ENCODE results near the gene ZFP82. TPM values are rescaled to one million over a fixed set of nuclear protein-coding genes. Genes with fewer than 3 reads are reported as not detected.

Gene ZFP82
- total and polyA plus RNA-seq, 2 experiments from 2014 or later = 16.8 to 21.2 TPM

DNA sequence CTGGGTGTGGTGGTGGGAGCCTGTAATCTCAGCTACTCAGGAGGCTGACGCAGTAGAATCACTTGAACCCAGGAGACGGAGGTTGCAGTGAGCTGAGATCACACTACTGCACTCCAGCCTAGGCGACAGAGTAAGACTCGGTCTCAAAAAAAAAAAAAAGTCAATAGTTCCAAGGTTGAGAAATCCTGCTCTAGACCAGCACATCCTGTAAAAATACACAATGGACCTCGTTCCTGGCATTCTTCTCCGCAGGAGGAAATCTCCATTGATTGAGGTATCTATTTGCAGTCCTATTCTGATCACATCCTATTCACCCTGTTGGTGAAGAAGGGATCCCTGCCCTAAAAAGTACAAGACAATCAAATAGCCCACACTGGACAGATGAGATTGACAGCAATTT lies 54.6 kb downstream of the ZFP82 start (continued):
- TF ChIP-seq, protein P1, sequence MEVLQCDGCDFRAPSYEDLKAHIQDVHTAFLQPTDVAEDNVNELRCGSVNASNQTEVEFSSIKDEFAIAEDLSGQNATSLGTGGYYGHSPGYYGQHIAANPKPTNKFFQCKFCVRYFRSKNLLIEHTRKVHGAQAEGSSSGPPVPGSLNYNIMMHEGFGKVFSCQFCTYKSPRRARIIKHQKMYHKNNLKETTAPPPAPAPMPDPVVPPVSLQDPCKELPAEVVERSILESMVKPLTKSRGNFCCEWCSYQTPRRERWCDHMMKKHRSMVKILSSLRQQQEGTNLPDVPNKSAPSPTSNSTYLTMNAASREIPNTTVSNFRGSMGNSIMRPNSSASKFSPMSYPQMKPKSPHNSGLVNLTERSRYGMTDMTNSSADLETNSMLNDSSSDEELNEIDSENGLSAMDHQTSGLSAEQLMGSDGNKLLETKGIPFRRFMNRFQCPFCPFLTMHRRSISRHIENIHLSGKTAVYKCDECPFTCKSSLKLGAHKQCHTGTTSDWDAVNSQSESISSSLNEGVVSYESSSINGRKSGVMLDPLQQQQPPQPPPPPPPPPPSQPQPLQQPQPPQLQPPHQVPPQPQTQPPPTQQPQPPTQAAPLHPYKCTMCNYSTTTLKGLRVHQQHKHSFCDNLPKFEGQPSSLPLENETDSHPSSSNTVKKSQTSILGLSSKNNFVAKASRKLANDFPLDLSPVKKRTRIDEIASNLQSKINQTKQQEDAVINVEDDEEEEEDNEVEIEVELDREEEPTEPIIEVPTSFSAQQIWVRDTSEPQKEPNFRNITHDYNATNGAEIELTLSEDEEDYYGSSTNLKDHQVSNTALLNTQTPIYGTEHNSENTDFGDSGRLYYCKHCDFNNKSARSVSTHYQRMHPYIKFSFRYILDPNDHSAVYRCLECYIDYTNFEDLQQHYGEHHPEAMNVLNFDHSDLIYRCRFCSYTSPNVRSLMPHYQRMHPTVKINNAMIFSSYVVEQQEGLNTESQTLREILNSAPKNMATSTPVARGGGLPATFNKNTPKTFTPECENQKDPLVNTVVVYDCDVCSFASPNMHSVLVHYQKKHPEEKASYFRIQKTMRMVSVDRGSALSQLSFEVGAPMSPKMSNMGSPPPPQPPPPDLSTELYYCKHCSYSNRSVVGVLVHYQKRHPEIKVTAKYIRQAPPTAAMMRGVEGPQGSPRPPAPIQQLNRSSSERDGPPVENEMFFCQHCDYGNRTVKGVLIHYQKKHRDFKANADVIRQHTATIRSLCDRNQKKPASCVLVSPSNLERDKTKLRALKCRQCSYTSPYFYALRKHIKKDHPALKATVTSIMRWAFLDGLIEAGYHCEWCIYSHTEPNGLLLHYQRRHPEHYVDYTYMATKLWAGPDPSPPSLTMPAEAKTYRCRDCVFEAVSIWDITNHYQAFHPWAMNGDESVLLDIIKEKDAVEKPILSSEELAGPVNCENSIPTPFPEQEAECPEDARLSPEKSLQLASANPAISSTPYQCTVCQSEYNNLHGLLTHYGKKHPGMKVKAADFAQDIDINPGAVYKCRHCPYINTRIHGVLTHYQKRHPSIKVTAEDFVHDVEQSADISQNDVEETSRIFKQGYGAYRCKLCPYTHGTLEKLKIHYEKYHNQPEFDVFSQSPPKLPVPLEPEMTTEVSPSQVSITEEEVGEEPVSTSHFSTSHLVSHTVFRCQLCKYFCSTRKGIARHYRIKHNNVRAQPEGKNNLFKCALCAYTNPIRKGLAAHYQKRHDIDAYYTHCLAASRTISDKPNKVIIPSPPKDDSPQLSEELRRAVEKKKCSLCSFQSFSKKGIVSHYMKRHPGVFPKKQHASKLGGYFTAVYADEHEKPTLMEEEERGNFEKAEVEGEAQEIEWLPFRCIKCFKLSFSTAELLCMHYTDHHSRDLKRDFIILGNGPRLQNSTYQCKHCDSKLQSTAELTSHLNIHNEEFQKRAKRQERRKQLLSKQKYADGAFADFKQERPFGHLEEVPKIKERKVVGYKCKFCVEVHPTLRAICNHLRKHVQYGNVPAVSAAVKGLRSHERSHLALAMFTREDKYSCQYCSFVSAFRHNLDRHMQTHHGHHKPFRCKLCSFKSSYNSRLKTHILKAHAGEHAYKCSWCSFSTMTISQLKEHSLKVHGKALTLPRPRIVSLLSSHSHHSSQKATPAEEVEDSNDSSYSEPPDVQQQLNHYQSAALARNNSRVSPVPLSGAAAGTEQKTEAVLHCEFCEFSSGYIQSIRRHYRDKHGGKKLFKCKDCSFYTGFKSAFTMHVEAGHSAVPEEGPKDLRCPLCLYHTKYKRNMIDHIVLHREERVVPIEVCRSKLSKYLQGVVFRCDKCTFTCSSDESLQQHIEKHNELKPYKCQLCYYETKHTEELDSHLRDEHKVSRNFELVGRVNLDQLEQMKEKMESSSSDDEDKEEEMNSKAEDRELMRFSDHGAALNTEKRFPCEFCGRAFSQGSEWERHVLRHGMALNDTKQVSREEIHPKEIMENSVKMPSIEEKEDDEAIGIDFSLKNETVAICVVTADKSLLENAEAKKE (CRISPR knock-in tag; IDR thresholded peaks at IDR 0.05) = no peak
- TF ChIP-seq, protein P2, sequence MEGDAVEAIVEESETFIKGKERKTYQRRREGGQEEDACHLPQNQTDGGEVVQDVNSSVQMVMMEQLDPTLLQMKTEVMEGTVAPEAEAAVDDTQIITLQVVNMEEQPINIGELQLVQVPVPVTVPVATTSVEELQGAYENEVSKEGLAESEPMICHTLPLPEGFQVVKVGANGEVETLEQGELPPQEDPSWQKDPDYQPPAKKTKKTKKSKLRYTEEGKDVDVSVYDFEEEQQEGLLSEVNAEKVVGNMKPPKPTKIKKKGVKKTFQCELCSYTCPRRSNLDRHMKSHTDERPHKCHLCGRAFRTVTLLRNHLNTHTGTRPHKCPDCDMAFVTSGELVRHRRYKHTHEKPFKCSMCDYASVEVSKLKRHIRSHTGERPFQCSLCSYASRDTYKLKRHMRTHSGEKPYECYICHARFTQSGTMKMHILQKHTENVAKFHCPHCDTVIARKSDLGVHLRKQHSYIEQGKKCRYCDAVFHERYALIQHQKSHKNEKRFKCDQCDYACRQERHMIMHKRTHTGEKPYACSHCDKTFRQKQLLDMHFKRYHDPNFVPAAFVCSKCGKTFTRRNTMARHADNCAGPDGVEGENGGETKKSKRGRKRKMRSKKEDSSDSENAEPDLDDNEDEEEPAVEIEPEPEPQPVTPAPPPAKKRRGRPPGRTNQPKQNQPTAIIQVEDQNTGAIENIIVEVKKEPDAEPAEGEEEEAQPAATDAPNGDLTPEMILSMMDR (conservative IDR thresholded peaks at IDR 0.05; ENCODE audit: low read depth in 2 of 2) = no peak
- TF ChIP-seq JUNB (IDR thresholded peaks at IDR 0.05; ENCODE audit: unreplicated experiment) (no peak), ZNF114 (CRISPR knock-in tag; IDR thresholded peaks at IDR 0.05) (no peak), STAT1 (IDR thresholded peaks at IDR 0.05; ENCODE audit: unreplicated experiment) (no peak), EZH2 (IDR thresholded peaks at IDR 0.05; ENCODE audit: low read depth, unreplicated experiment) (no peak), NANOG (IDR thresholded peaks at IDR 0.05; ENCODE audit: borderline replicate concordance) (no peak), CREB1 (CRISPR knock-in tag; IDR thresholded peaks at IDR 0.05; ENCODE audit: low read depth) (no peak)

Other genes with a start within 250 kb of the ZFP82 start
- gene ZNF565, start 204.0 kb downstream of the ZFP82 start, total RNA-seq (2014; rRNA removed; shearing (Covaris generic)) = 2.4 TPM in 2 replicates
- 1.9 and 3.2 TPM in 2 replicates for gene ZNF565, start 204.0 kb downstream of the ZFP82 start, polyA plus RNA-seq (2016; fragmentation: Nextera tagmentation; extraction: Ambion mirVana)
- gene ZNF146, start 203.5 kb downstream of the ZFP82 start, total RNA-seq (2014; rRNA removed; shearing (Covaris generic)) = 227 and 249 TPM in 2 replicates
- 111 and 143 TPM in 2 replicates for gene ZNF146, start 203.5 kb downstream of the ZFP82 start, polyA plus RNA-seq (2016; fragmentation: Nextera tagmentation; extraction: Ambion mirVana)
- 9.5 and 10.4 TPM in 2 replicates for gene ZFP14, start 39.4 kb downstream of the ZFP82 start, total RNA-seq (2014; rRNA removed; shearing (Covaris generic))
- 8.6 and 9.0 TPM in 2 replicates for gene ZFP14, start 39.4 kb downstream of the ZFP82 start, polyA plus RNA-seq (2016; fragmentation: Nextera tagmentation; extraction: Ambion mirVana)
- gene ZNF566, start 70.9 kb upstream of the ZFP82 start, total RNA-seq (2014; rRNA removed; shearing (Covaris generic)) = 18.0 and 22.8 TPM in 2 replicates
- 8.5 and 11.9 TPM in 2 replicates for gene ZNF566, start 70.9 kb upstream of the ZFP82 start, polyA plus RNA-seq (2016; fragmentation: Nextera tagmentation; extraction: Ambion mirVana)
- 32.6 and 35.9 TPM in 2 replicates for gene ZNF260, start 109.6 kb upstream of the ZFP82 start, total RNA-seq (2014; rRNA removed; shearing (Covaris generic))
- gene ZNF260, start 109.6 kb upstream of the ZFP82 start, polyA plus RNA-seq (2016; fragmentation: Nextera tagmentation; extraction: Ambion mirVana) = 19.4 and 26.8 TPM in 2 replicates
- gene ZNF529, start 154.6 kb upstream of the ZFP82 start, total RNA-seq (2014; rRNA removed; shearing (Covaris generic)) = 12.8 and 16.5 TPM in 2 replicates
- 6.1 and 9.2 TPM in 2 replicates for gene ZNF529, start 154.6 kb upstream of the ZFP82 start, polyA plus RNA-seq (2016; fragmentation: Nextera tagmentation; extraction: Ambion mirVana)
- 11.5 and 12.4 TPM in 2 replicates for gene ZNF382, start 186.7 kb upstream of the ZFP82 start, total RNA-seq (2014; rRNA removed; shearing (Covaris generic))
- 3.2 and 3.8 TPM in 2 replicates for gene ZNF382, start 186.7 kb upstream of the ZFP82 start, polyA plus RNA-seq (2016; fragmentation: Nextera tagmentation; extraction: Ambion mirVana)
- 6.9 and 9.1 TPM in 2 replicates for gene ZNF461, start 248.2 kb upstream of the ZFP82 start, total RNA-seq (2014; rRNA removed; shearing (Covaris generic))
- gene ZNF461, start 248.2 kb upstream of the ZFP82 start, polyA plus RNA-seq (2016; fragmentation: Nextera tagmentation; extraction: Ambion mirVana) = 3.0 and 3.1 TPM in 2 replicates

All from GM23338 (cell line).